SK-N-SH (cell line): ENCODE measurements around the gene CHMP1B. TPM values are rescaled to one million over a fixed set of nuclear protein-coding genes. Genes with fewer than 3 reads are reported as not detected.

Experiments
- CTCF ChIA-PET: fragments of 300-600, 350-600 bp; formaldehyde crosslinking; extraction: SDS; loops from one replicate; lab custom pipeline; 2021; lab: Yijun Ruan, JAX
- POLR2A ChIA-PET: fragments of 350-600 bp; sonication (Branson Sonifier 250); formaldehyde crosslinking; extraction: SDS; loops from one replicate; lab custom pipeline; 2020; ENCODE audit warnings: antibody characterized with exemption, inconsistent platforms; lab: Yijun Ruan, JAX
- DNase-seq: peaks from one replicate; pipeline ENCODE4 v3.0.0; 2012
- H2AFZ ChIP-seq: fragments of 200-600 bp; sonication (generic); 2 replicates; pipeline ENCODE4 v1.8.1; 2016; ENCODE audit warnings: antibody characterized with exemption, mild to moderate bottlenecking, low read depth
- H3F3A ChIP-seq: fragments of 200-600 bp; sonication (generic); replicated peaks from 2 replicates; pipeline ENCODE3; 2016; ENCODE audit warnings: antibody characterized with exemption, mild to moderate bottlenecking; ENCODE audit not compliant: insufficient read depth
- H3K27ac ChIP-seq, 2 experiments: fragments of 200-500 bp in 1 of 2; fragments of 200-600 bp in 1 of 2; sonication (Bioruptor generic) in 1 of 2; sonication (generic), shearing (Covaris generic) in 1 of 2; 2 replicates each; pipeline versions ENCODE4 v1.5.1 to v1.6.1; 2014 to 2016; ENCODE audit warnings: low read depth in 2 of 2, inconsistent platforms in 1 of 2, low read length in 1 of 2, mild to moderate bottlenecking in 1 of 2, mixed read lengths in 1 of 2
- H3K27me3 ChIP-seq: fragments of 200-600 bp; sonication (generic), shearing (Covaris generic); 2 replicates; pipeline ENCODE4 v1.6.1; 2016; ENCODE audit warnings: mixed run types; ENCODE audit not compliant: insufficient read depth
- H3K36me3 ChIP-seq, 2 experiments: fragments of 200-500 bp in 1 of 2; fragments of 200-600 bp in 1 of 2; sonication (Bioruptor generic) in 1 of 2; sonication (generic) in 1 of 2; replicated peaks in 1 of 2; 2 replicates each; pipeline versions ENCODE3 to v1.5.1; 2014 to 2016; ENCODE audit warnings: low read length in 1 of 2, mild to moderate bottlenecking in 1 of 2; ENCODE audit not compliant: insufficient read depth in 2 of 2, control insufficient read depth in 1 of 2
- H3K4me1 ChIP-seq, 2 experiments: fragments of 200-500 bp in 1 of 2; fragments of 200-600 bp in 1 of 2; sonication (Bioruptor generic) in 1 of 2; sonication (generic), shearing (Covaris generic) in 1 of 2; 2 replicates each; pipeline versions ENCODE4 v1.5.1 to v1.6.1; 2014 to 2016; ENCODE audit warnings: low read depth in 1 of 2, low read length in 1 of 2, mixed run types in 1 of 2; ENCODE audit not compliant: insufficient read depth in 2 of 2, control insufficient read depth in 1 of 2
- H3K4me2 ChIP-seq: fragments of 200-600 bp; sonication (generic), shearing (Covaris generic); 2 replicates; pipeline ENCODE4 v1.6.1; 2017; ENCODE audit warnings: mixed run types
- H3K4me3 ChIP-seq, 2 experiments: fragments of 200-500 bp in 1 of 2; fragments of 200-600 bp in 1 of 2; sonication (Bioruptor generic) in 1 of 2; sonication (generic), shearing (Covaris generic) in 1 of 2; 2 replicates each; pipeline versions ENCODE4 v1.5.1 to v1.8.1; 2014 to 2016; ENCODE audit warnings: low read depth in 2 of 2, inconsistent platforms in 1 of 2, low read length in 1 of 2, mild to moderate bottlenecking in 1 of 2, mixed read lengths in 1 of 2, moderate library complexity in 1 of 2
- H3K79me2 ChIP-seq: fragments of 200-600 bp; sonication (generic); 2 replicates; pipeline ENCODE4 v1.8.1; 2017; ENCODE audit warnings: mild to moderate bottlenecking; ENCODE audit not compliant: insufficient read depth
- H3K9ac ChIP-seq: fragments of 200-600 bp; sonication (generic); 2 replicates; pipeline ENCODE4 v1.6.1; 2017; ENCODE audit warnings: mixed run types
- H3K9me2 ChIP-seq: fragments of 200-600 bp; sonication (generic); 2 replicates; pipeline ENCODE4 v1.6.1; 2017; ENCODE audit warnings: mixed run types
- H3K9me3 ChIP-seq: fragments of 200-600 bp; sonication (generic); 2 replicates; pipeline ENCODE4 v1.6.1; 2017; ENCODE audit warnings: mixed run types, mild to moderate bottlenecking, moderate library complexity
- H4K20me1 ChIP-seq: fragments of 200-600 bp; sonication (generic); 2 replicates; pipeline ENCODE4 v1.6.1; 2017; ENCODE audit warnings: mild to moderate bottlenecking, mixed run types; ENCODE audit not compliant: insufficient read depth
- CHD2 ChIP-seq: fragments of 150-350 bp; IDR thresholded peaks from 2 replicates; pipeline ENCODE4 v1.6.1; 2018; ENCODE audit warnings: low read length; ENCODE audit not compliant: partially characterized antibody
- ELF1 ChIP-seq: IDR thresholded peaks from 2 replicates; pipeline ENCODE4 v1.4.0; 2012
- EZH2phosphoT487 ChIP-seq: fragments of 200-600 bp; sonication (generic); IDR thresholded peaks from 2 replicates; pipeline ENCODE4 v1.6.1; 2017; ENCODE audit warnings: low read depth, mixed run types, mild to moderate bottlenecking, antibody characterized with exemption, moderate library complexity, borderline replicate concordance
- FOXM1 ChIP-seq: IDR thresholded peaks from 2 replicates; pipeline ENCODE4 v1.4.0; 2012; ENCODE audit warnings: low read depth, mild to moderate bottlenecking
- GABPA ChIP-seq: IDR thresholded peaks from 2 replicates; pipeline ENCODE4 v1.4.0; 2012; ENCODE audit warnings: low read depth, mild to moderate bottlenecking
- GATA2 ChIP-seq: sonication (generic); formaldehyde crosslinking; IDR thresholded peaks from 2 replicates; pipeline ENCODE4 v1.5.0; 2020; ENCODE audit warnings: mild to moderate bottlenecking, missing genetic modification reagents
- MEF2A ChIP-seq: IDR thresholded peaks from 2 replicates; pipeline ENCODE4 v1.4.0; 2012; ENCODE audit warnings: low read depth, borderline replicate concordance
- NFIC ChIP-seq: IDR thresholded peaks from 2 replicates; pipeline ENCODE4 v1.4.0; 2012; ENCODE audit warnings: borderline replicate concordance
- NRF1 ChIP-seq: IDR thresholded peaks from 2 replicates; pipeline ENCODE4 v1.6.1; 2012; ENCODE audit warnings: low read depth, mild to moderate bottlenecking, low read length
- PBX3 ChIP-seq: IDR thresholded peaks from 2 replicates; pipeline ENCODE4; 2012
- RAD21 ChIP-seq: IDR thresholded peaks from 2 replicates; pipeline ENCODE4 v1.6.1; 2012; ENCODE audit warnings: mild to moderate bottlenecking, low read length
- REST ChIP-seq: IDR thresholded peaks from 2 replicates; pipeline ENCODE4 v1.6.1; 2012; ENCODE audit warnings: mild to moderate bottlenecking, low read depth, low read length, moderate library complexity
- SIN3A ChIP-seq: IDR thresholded peaks from 2 replicates; pipeline ENCODE4 v1.6.1; 2012; ENCODE audit warnings: low read depth, mild to moderate bottlenecking, low read length, moderate library complexity, borderline replicate concordance
- TAF1 ChIP-seq: IDR thresholded peaks from 2 replicates; pipeline ENCODE4 v1.6.1; 2012; ENCODE audit warnings: low read depth, mild to moderate bottlenecking, low read length, moderate library complexity, borderline replicate concordance
- TCF12 ChIP-seq: IDR thresholded peaks from 2 replicates; pipeline ENCODE4 v1.4.0; 2012
- USF1 ChIP-seq: IDR thresholded peaks from 2 replicates; pipeline ENCODE4 v1.4.0; 2012; ENCODE audit warnings: low read depth, borderline replicate concordance
- YY1 ChIP-seq: IDR thresholded peaks from 2 replicates; pipeline ENCODE4 v1.4.0; 2012; ENCODE audit warnings: low read depth, mild to moderate bottlenecking
- ZBTB33 ChIP-seq: IDR thresholded peaks from 2 replicates; pipeline ENCODE4 v1.4.0; 2012; ENCODE audit warnings: low read depth, borderline replicate concordance
- WGBS: methylation state at CpG from one replicate; pipeline ENCODE4 v1.1.6; 2017; ENCODE audit warnings: low lambda C conversion rate; 5-methylcytosine and 5-hydroxymethylcytosine counted together
- polyA plus RNA-seq, 3 experiments: library from polyadenylated mRNA; depleted of rRNA; stranded (reverse); fragments of >200 nt; gene quantifications; 2 replicates each; pipeline ENCODE4 v1.2.3, GENCODE V29; 2012
- TF ChIP-seq, protein P1 (sequence below): fragments of 150-350 bp; IDR thresholded peaks from 2 replicates; pipeline ENCODE4 v1.6.1; 2017; ENCODE audit warnings: antibody characterized with exemption, low read length, low read depth, borderline replicate concordance

CHMP1B gene
- polyA plus RNA-seq, 1 of the 3 experiments (the other 2 are of a cell fraction), result 52.4 TPM

DNA sequence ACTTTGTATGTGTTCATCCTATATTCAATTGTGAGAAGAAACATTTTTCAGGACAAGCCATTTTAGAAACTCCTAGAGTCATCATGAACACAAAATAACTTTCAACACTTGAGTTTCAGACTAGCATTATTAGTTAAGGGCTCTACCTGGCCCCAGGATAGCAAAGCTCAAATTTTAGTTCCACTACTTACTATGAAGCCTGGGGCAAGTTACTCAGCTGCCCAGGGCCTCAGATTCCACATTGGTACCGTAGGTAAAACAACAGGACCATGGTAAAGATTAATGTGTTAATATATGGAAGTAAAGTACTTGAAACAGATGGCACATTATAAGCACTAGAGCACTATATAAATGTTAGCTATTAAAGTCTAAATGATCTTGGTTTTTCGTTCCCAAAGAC lies 37.5 kb downstream of the CHMP1B start:
- Histone ChIP-seq H3K79me2 (no peaks in the 10 kb centered on the region), H4K20me1 (no peaks in the 10 kb centered on the region), H3K36me3 (peaks cover 7 to 27% of the 10 kb centered on the region in 2 experiments), H3K4me2 (no peak overlapping the region), H3F3A (no peaks in the 10 kb centered on the region), H2AFZ (no peak overlapping the region), H3K4me3 (no peak overlapping the region), H3K9ac (no peak overlapping the region), H3K9me3 (no peaks in the 10 kb centered on the region), H3K27me3 (no peaks in the 10 kb centered on the region), H3K4me1 (no peaks in the 10 kb centered on the region), H3K9me2 (no peaks in the 10 kb centered on the region), H3K27ac (no peak overlapping the region)
- WGBS, result 84% methylated on average over 2 of the region's 2 CpGs
- CTCF ChIA-PET, result interaction anchor here (1.5 to 1.8 kb wide), 3 partner anchors 17 to 149 kb away, joined by 3 to 4 read pairs (median 4); no protein-coding TSS in a partner anchor
- POLR2A ChIA-PET, result no interaction called here
- DNase-seq, result no peak
- TF ChIP-seq USF1 (no peak), GATA2 (CRISPR knock-in tag) (no peak), TAF1 (no peak)

- Histone ChIP-seq H3K79me2 (no peaks in the 10 kb centered on the region), H3K4me1 (no peaks in the 10 kb centered on the region), H3F3A (no peaks in the 10 kb centered on the region), H3K4me3 (no peak overlapping the region), H3K9me3 (no peaks in the 10 kb centered on the region), H3K4me2 (no peak overlapping the region), H3K9ac (no peak overlapping the region), H2AFZ (no peak overlapping the region), H3K27ac (no peak overlapping the region), H3K27me3 (no peaks in the 10 kb centered on the region)
- CTCF ChIA-PET, result interaction anchor here (0.6 to 1.8 kb wide), 4 partner anchors 17 to 551 kb away, joined by 3 to 4 read pairs (median 4); no protein-coding TSS in a partner anchor
- 91% methylated on average over 5 of the region's 5 CpGs for WGBS
- TF ChIP-seq, protein P1, sequence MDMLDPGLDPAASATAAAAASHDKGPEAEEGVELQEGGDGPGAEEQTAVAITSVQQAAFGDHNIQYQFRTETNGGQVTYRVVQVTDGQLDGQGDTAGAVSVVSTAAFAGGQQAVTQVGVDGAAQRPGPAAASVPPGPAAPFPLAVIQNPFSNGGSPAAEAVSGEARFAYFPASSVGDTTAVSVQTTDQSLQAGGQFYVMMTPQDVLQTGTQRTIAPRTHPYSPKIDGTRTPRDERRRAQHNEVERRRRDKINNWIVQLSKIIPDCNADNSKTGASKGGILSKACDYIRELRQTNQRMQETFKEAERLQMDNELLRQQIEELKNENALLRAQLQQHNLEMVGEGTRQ, result no peak
- no peak for TF ChIP-seq GATA2 (CRISPR knock-in tag)
- no peak for TF ChIP-seq MEF2A
- no peak for TF ChIP-seq ZBTB33
- TF ChIP-seq NFIC, result no peak
- no peak for TF ChIP-seq NRF1
- TF ChIP-seq SIN3A, result no peak
- TF ChIP-seq PBX3, result no peak
- TF ChIP-seq YY1, result no peak
- TF ChIP-seq USF1, result no peak
- no peak for TF ChIP-seq TAF1
- TF ChIP-seq ELF1, result no peak
- no peak for TF ChIP-seq EZH2phosphoT487
- no peak for TF ChIP-seq RAD21
- TF ChIP-seq TCF12, result no peak
- no peak for TF ChIP-seq FOXM1
- TF ChIP-seq REST, result no peak
- no peak for TF ChIP-seq GABPA
- TF ChIP-seq CHD2, result no peak
- TF ChIP-seq, all 33 proteins: peak for 0
- Histone ChIP-seq H4K20me1 (no peaks in the 10 kb centered on the region), H3K9me2 (no peaks in the 10 kb centered on the region), H3K36me3 (peaks cover 7 to 26% of the 10 kb centered on the region in 2 experiments)
- DNase-seq, result no peak
- POLR2A ChIA-PET, result no interaction called here
Observed at GRCh38 chr18:11889284-11889683, 38.1 kb downstream of the CHMP1B start.
